Smooth muscle cell (in vitro differentiated cells): ENCODE results near the gene EYA4. TPM values are rescaled to one million over a fixed set of nuclear protein-coding genes. Genes with fewer than 3 reads are reported as not detected.

ENCODE experiments used
- DNase-seq: peaks from one replicate; lab custom pipeline; 2025; ENCODE audit not compliant: unreplicated experiment; lab: John Stamatoyannopoulos, UW
- H2AFZ ChIP-seq: fragments of 200-600 bp; sonication (generic); 2 replicates; pipeline ENCODE4 v1.6.0; 2016; ENCODE audit warnings: antibody characterized with exemption, low read depth, mild to moderate bottlenecking
- H3F3A ChIP-seq: fragments of 200-600 bp; sonication (generic); 2 replicates; pipeline ENCODE4 v1.6.0; 2017; ENCODE audit warnings: antibody characterized with exemption, low read depth
- H3K27ac ChIP-seq: fragments of 200-600 bp; sonication (generic); 2 replicates; pipeline ENCODE4 v1.5.1; 2016; ENCODE audit warnings: low read depth, mild to moderate bottlenecking
- H3K27me3 ChIP-seq: fragments of 200-600 bp; sonication (generic); 2 replicates; pipeline ENCODE4 v1.6.1; 2016; ENCODE audit warnings: low read depth, mild to moderate bottlenecking
- H3K36me3 ChIP-seq: fragments of 200-600 bp; sonication (generic); 2 replicates; pipeline ENCODE4 v1.5.1; 2016; ENCODE audit warnings: low read depth
- H3K4me1 ChIP-seq: fragments of 200-600 bp; sonication (generic); 2 replicates; pipeline ENCODE4 v1.5.1; 2016; ENCODE audit warnings: low read depth
- H3K4me2 ChIP-seq: fragments of 200-600 bp; sonication (generic); 2 replicates; pipeline ENCODE4 v1.6.0; 2016; ENCODE audit warnings: mild to moderate bottlenecking
- H3K4me3 ChIP-seq: fragments of 200-600 bp; sonication (generic); 2 replicates; pipeline ENCODE4 v1.5.1; 2016; ENCODE audit warnings: mild to moderate bottlenecking
- H3K79me2 ChIP-seq: fragments of 200-600 bp; sonication (generic); 2 replicates; pipeline ENCODE4 v1.6.0; 2016; ENCODE audit warnings: low read depth, mild to moderate bottlenecking
- H3K9ac ChIP-seq: fragments of 200-600 bp; sonication (generic); 2 replicates; pipeline ENCODE4 v1.6.0; 2016; ENCODE audit warnings: low read depth
- H3K9me3 ChIP-seq: fragments of 200-600 bp; sonication (generic); replicated peaks from 2 replicates; pipeline ENCODE4 v1.5.1; 2016; ENCODE audit warnings: low read depth
- H4K20me1 ChIP-seq: fragments of 200-600 bp; sonication (generic); 2 replicates; pipeline ENCODE4 v1.6.0; 2016; ENCODE audit warnings: low read depth
- CTCF ChIP-seq: fragments of 200-600 bp; sonication (generic); IDR thresholded peaks from 2 replicates; pipeline ENCODE4 v1.5.1; 2017; ENCODE audit warnings: borderline replicate concordance, mild to moderate bottlenecking, antibody characterized with exemption; ENCODE audit not compliant: insufficient read depth, poor library complexity, severe bottlenecking
- WGBS: methylation state at CpG from one replicate; pipeline ENCODE4 v1.1.7; 2016; ENCODE audit warnings: low lambda C conversion rate; 5-methylcytosine and 5-hydroxymethylcytosine counted together
- polyA plus RNA-seq: library from polyadenylated mRNA; unstranded; fragments of >200 nt; fragmentation: Nextera tagmentation; extraction: Ambion mirVana; gene quantifications from 2 replicates; pipeline ENCODE4 v1.2.1, GENCODE V29; 2016
- total RNA-seq: library from RNA; depleted of rRNA; stranded (reverse); fragments of >200 nt; gene quantifications from 2 replicates; pipeline ENCODE4 v1.2.3, GENCODE V29; 2014

The EYA4 gene
- total and polyA plus RNA-seq, 2 experiments from 2014 or later, result 1.3 TPM; not detected in 1

GRCh38 chr6:133358574-133359150 is 117.5 kb downstream of the EYA4 start:
- H3K4me3 ChIP-seq, result no peak overlapping the region
- peaks cover 30% of the 10 kb centered on the region for H3K27me3 ChIP-seq
- no peak overlapping the region for H3K27ac ChIP-seq
- H4K20me1 ChIP-seq, result no peaks in the 10 kb centered on the region
- H3K79me2 ChIP-seq, result no peaks in the 10 kb centered on the region
- H3K9me3 ChIP-seq, result no peaks in the 10 kb centered on the region
- no peaks in the 10 kb centered on the region for H3F3A ChIP-seq
- H2AFZ ChIP-seq, result no peak overlapping the region
- TF ChIP-seq CTCF, result no peak
- 85% methylated on average over 5 of the region's 5 CpGs for WGBS
- no peak for DNase-seq
- no peaks in the 10 kb centered on the region for H3K4me1 ChIP-seq
- no peak overlapping the region for H3K9ac ChIP-seq
- no peak overlapping the region for H3K4me2 ChIP-seq
- H3K36me3 ChIP-seq, result no peaks in the 10 kb centered on the region

- WGBS, result 26% methylated on average over 1 of the region's 1 CpG
- no peaks in the 10 kb centered on the region for H3K4me1 ChIP-seq
- peaks cover 25% of the 10 kb centered on the region for H3K27me3 ChIP-seq
Measured at GRCh38 chr6:133359256-133359655, 118.1 kb downstream of the EYA4 start.

GRCh38 chr6:133359760-133360159 is 118.6 kb downstream of the EYA4 start:
- Histone ChIP-seq H2AFZ (no peak overlapping the region), H3K27me3 (peaks cover 21% of the 10 kb centered on the region), H3K4me3 (no peak overlapping the region), H3K27ac (no peak overlapping the region), H4K20me1 (no peaks in the 10 kb centered on the region), H3F3A (no peaks in the 10 kb centered on the region), H3K4me1 (no peaks in the 10 kb centered on the region), H3K9me3 (no peaks in the 10 kb centered on the region), H3K36me3 (no peaks in the 10 kb centered on the region), H3K79me2 (no peaks in the 10 kb centered on the region), H3K4me2 (no peak overlapping the region), H3K9ac (no peak overlapping the region)
- no peak for TF ChIP-seq CTCF
- WGBS, result 97% methylated on average over 1 of the region's 1 CpG
- no peak for DNase-seq

More at GRCh38 chr6:133359256-133359655, 118.1 kb downstream of the EYA4 start:
- Histone ChIP-seq H3F3A (no peaks in the 10 kb centered on the region), H3K79me2 (no peaks in the 10 kb centered on the region), H3K9me3 (no peaks in the 10 kb centered on the region), H3K36me3 (no peaks in the 10 kb centered on the region), H3K4me3 (no peak overlapping the region), H3K4me2 (no peak overlapping the region), H2AFZ (no peak overlapping the region), H3K9ac (no peak overlapping the region), H4K20me1 (no peaks in the 10 kb centered on the region), H3K27ac (no peak overlapping the region)
- no peak for DNase-seq
- TF ChIP-seq CTCF, result no peak

GRCh38 chr6:133360194-133360593 is 119.0 kb downstream of the EYA4 start:
- Histone ChIP-seq H2AFZ (no peak overlapping the region), H3K27ac (no peak overlapping the region), H3K4me2 (no peak overlapping the region), H3K36me3 (no peaks in the 10 kb centered on the region), H3K9me3 (no peaks in the 10 kb centered on the region), H3K9ac (no peak overlapping the region), H3K4me3 (no peak overlapping the region), H4K20me1 (no peaks in the 10 kb centered on the region), H3K79me2 (no peaks in the 10 kb centered on the region), H3K4me1 (no peaks in the 10 kb centered on the region), H3K27me3 (peaks cover 16% of the 10 kb centered on the region), H3F3A (no peaks in the 10 kb centered on the region)
- DNase-seq, result no peak
- WGBS, result 93% methylated on average over 5 of the region's 5 CpGs
- no peak for TF ChIP-seq CTCF
